Gastroesophageal sphincter (tissue), 4 donors: ENCODE measurements around the gene NKAIN2. TPM values are rescaled to one million over a fixed set of nuclear protein-coding genes. Genes with fewer than 3 reads are reported as not detected.

Experiments used
- ATAC-seq: fragments of 150-250 bp; one replicate; pipeline ENCODE4 v1.9.1; 2016; ENCODE audit warnings: mild to moderate bottlenecking, moderate library complexity
- H3K27ac ChIP-seq, 4 donors: fragments of 200-600 bp; sonication (generic) in 3 of 4; 1 replicate in 3 of 4; 2 replicates in 1 of 4; pipeline ENCODE4 v1.5.1; 2016 to 2019
- H3K27me3 ChIP-seq: fragments of 200-600 bp; sonication (generic); one replicate; pipeline ENCODE4 v1.5.1; 2019
- H3K36me3 ChIP-seq, 2 donors: fragments of 200-600 bp; sonication (generic); one replicate each; pipeline ENCODE4 v1.5.1; 2019; ENCODE audit warnings: control low read depth in 1 of 2
- H3K4me1 ChIP-seq, 3 donors: fragments of 200-600 bp; sonication (generic); 1 replicate in 2 of 3; 2 replicates in 1 of 3; pipeline ENCODE4 v1.5.1; 2016 to 2019; ENCODE audit warnings: control low read depth in 2 of 3
- H3K4me3 ChIP-seq, 2 donors: fragments of 200-600 bp; sonication (generic); one replicate each; pipeline ENCODE4 v1.5.1; 2019; ENCODE audit warnings: mild to moderate bottlenecking in 1 of 2, moderate library complexity in 1 of 2
- H3K9me3 ChIP-seq, 3 donors: fragments of 200-600 bp; sonication (generic); one replicate each; pipeline ENCODE4 v1.5.1; 2017 to 2019; ENCODE audit warnings: control low read depth in 2 of 3
- EP300 ChIP-seq: sonication (generic); formaldehyde crosslinking; IDR thresholded peaks from one replicate; pipeline ENCODE4 v1.6.1; 2017; ENCODE audit warnings: antibody characterized with exemption, mild to moderate bottlenecking
- POLR2A ChIP-seq, 2 donors: fragments of 450-650 bp; IDR thresholded peaks; one replicate each; pipeline ENCODE4 v1.6.1; 2017; ENCODE audit warnings: antibody characterized with exemption in 2 of 2, mild to moderate bottlenecking in 2 of 2, moderate library complexity in 1 of 2
- POLR2AphosphoS5 ChIP-seq: sonication (generic); formaldehyde crosslinking; IDR thresholded peaks from one replicate; pipeline ENCODE4 v1.6.1; 2017; ENCODE audit warnings: antibody characterized with exemption
- WGBS, 2 donors: methylation state at CpG; one replicate each; pipeline ENCODE4 v1.1.5; 2018; ENCODE audit warnings: low coverage in 1 of 2; 5-methylcytosine and 5-hydroxymethylcytosine counted together
- total RNA-seq, 4 donors: library from RNA; depleted of rRNA; stranded (reverse); fragments of >200 nt; gene quantifications; one replicate each; pipeline ENCODE4 v1.1.0, GENCODE V29; 2016
- TF ChIP-seq, protein P1 (sequence below), 4 experiments: fragments of 200-600 bp in 2 of 4; fragments of 450-650 bp in 2 of 4; sonication (generic) in 1 of 4; IDR thresholded peaks; one replicate each; pipeline ENCODE4 v1.5.1; 2017 to 2019; ENCODE audit warnings: antibody characterized with exemption in 4 of 4, mild to moderate bottlenecking in 2 of 4, moderate library complexity in 2 of 4

NKAIN2 gene
- total RNA-seq, 4 donors from 2014 or later: 0.23 to 3.2 TPM; not detected in 2

DNA sequence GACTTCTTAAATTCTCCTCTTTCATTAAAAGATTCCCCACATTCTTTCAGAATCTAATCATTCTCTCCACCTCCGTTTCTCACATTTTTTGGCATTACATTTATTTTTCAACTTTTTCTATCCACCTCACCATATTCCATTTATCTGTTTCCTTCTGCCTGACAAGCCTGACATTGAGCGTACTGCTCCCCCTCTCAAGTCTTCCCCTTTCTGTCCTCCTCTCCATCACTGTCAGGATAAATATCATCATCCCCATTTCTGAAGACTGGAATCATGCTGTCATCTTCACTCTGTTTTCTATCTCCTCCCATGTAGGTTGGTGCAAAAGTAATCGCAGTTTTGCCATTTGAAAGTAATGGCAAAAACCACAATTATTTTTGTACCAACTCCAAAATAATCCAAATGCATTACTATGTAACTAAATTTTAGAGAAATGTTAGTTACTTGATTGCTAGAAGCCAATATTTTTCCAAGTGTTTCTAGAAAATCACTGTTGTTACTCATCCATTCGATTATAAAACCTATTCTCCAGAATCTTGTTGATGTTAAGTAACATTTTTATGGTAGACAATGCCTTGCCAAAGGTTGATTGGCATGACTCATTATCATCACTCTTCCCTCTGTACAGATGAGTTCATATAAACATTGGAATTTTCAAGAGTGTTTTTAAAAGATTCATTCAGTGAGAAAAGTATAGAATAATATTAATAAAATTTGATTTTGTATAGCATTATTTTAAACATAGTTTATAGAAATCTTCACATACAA, 866.2 kb downstream of the NKAIN2 start:
- no peak overlapping the region for H3K4me3 ChIP-seq
- ATAC-seq: no peak
- H3K9me3 ChIP-seq: peaks cover 0 to 5% (median 0%) of the 10 kb centered on the region in 3 donors
- 60 to 75% methylated on average over 4 of the region's 4 CpGs for WGBS, 2 donors
- H3K27me3 ChIP-seq: no peaks in the 10 kb centered on the region
- H3K4me1 ChIP-seq: no peaks in the 10 kb centered on the region
- no peaks in the 10 kb centered on the region for H3K36me3 ChIP-seq
- no peak overlapping the region for H3K27ac ChIP-seq
- TF ChIP-seq EP300: no peak
- TF ChIP-seq POLR2A (IDR thresholded peaks at IDR 0.05): no peak
- TF ChIP-seq, protein P1, sequence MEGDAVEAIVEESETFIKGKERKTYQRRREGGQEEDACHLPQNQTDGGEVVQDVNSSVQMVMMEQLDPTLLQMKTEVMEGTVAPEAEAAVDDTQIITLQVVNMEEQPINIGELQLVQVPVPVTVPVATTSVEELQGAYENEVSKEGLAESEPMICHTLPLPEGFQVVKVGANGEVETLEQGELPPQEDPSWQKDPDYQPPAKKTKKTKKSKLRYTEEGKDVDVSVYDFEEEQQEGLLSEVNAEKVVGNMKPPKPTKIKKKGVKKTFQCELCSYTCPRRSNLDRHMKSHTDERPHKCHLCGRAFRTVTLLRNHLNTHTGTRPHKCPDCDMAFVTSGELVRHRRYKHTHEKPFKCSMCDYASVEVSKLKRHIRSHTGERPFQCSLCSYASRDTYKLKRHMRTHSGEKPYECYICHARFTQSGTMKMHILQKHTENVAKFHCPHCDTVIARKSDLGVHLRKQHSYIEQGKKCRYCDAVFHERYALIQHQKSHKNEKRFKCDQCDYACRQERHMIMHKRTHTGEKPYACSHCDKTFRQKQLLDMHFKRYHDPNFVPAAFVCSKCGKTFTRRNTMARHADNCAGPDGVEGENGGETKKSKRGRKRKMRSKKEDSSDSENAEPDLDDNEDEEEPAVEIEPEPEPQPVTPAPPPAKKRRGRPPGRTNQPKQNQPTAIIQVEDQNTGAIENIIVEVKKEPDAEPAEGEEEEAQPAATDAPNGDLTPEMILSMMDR (IDR thresholded peaks at IDR 0.05): no peak
- TF ChIP-seq POLR2AphosphoS5: no peak

DNA sequence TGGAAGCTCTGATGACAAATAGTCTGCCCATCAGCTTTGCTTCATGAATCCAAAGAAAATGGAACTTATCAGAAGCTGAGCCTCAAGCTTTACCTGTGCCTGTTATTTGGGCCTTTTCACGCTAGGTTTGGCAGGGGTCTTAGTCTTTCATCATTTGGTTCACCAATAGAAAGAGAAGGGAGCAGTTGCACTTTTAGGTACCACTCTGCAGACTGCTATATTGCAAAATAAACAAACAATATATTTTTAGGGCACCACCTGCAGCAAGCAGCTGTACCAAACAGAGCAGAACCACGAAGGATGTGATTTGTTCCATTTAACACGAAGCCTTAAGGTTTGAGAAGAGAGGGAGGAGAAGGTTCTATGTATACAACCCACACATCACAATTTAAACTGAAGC, 867.1 kb downstream of the NKAIN2 start:
- Histone ChIP-seq H3K36me3 (no peaks in the 10 kb centered on the region), H3K4me1 (no peaks in the 10 kb centered on the region), H3K27ac (no peak overlapping the region), H3K4me3 (no peak overlapping the region), H3K9me3 (peaks cover 0 to 5% (median 0%) of the 10 kb centered on the region in 3 donors), H3K27me3 (no peaks in the 10 kb centered on the region)
- WGBS, 2 donors: 65 to 69% methylated on average over 2 to 3 of the region's 3 CpGs
- ATAC-seq: no peak
- TF ChIP-seq POLR2A (IDR thresholded peaks at IDR 0.05) (no peak), EP300 (no peak), POLR2AphosphoS5 (no peak)
- TF ChIP-seq, protein P1 (IDR thresholded peaks at IDR 0.05): no peak

DNA sequence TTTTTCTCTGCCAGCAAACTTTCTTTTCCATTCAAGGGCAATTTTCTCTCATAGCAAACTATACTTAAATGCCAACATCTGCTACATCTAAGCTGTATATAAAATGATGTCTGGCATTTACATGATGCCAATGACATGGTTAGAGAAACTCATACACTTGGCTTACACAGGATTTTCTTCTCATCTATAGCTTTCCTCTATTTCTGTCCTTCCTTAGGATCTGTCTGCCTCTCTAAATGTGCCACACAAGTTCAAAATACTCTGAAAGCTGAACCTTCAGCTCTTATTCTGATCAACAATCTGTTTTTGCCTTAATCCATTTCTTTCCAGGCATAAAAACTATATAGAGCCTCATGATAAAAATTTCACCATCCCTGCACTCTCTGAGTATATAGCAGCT, 867.7 kb downstream of the NKAIN2 start:
- Histone ChIP-seq H3K27ac (no peak overlapping the region), H3K27me3 (no peaks in the 10 kb centered on the region), H3K4me1 (no peaks in the 10 kb centered on the region), H3K9me3 (peaks cover 0 to 6% (median 0%) of the 10 kb centered on the region in 3 donors), H3K4me3 (no peak overlapping the region), H3K36me3 (no peaks in the 10 kb centered on the region)
- no peak for ATAC-seq
- TF ChIP-seq EP300 (no peak), POLR2A (IDR thresholded peaks at IDR 0.05) (no peak), POLR2AphosphoS5 (no peak)
- TF ChIP-seq, protein P1 (IDR thresholded peaks at IDR 0.05): no peak

DNA sequence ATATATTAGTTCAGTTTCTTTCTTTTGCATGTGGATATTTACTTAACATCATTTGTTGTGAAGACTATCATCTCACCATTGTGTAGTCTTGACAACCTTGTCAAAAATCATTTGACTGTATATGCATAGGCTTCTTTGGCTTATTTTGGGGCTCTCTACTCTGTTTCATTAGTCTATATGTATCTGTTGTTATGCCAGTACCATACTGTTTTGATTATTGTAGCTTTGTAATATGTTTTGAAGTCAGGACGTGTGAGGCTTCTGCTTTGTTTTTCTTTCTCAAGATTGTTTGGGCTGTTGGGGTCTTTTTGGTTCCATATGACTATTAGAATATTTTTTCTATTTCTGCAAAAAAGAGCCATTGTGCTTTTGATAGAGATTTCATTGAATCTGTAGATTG, 870.4 kb downstream of the NKAIN2 start:
- H3K27me3 ChIP-seq: no peaks in the 10 kb centered on the region
- TF ChIP-seq POLR2A (IDR thresholded peaks at IDR 0.05) (no peak), POLR2AphosphoS5 (no peak), EP300 (no peak)
- TF ChIP-seq, protein P1 (IDR thresholded peaks at IDR 0.05): no peak
- H3K4me3 ChIP-seq: no peak overlapping the region
- H3K36me3 ChIP-seq: no peaks in the 10 kb centered on the region
- H3K9me3 ChIP-seq: peaks cover 0 to 31% (median 4%) of the 10 kb centered on the region in 3 donors
- WGBS, 2 donors: 57 to 71% methylated on average over 1 of the region's 1 CpG
- ATAC-seq: no peak
- H3K27ac ChIP-seq: no peak overlapping the region
- no peaks in the 10 kb centered on the region for H3K4me1 ChIP-seq

DNA sequence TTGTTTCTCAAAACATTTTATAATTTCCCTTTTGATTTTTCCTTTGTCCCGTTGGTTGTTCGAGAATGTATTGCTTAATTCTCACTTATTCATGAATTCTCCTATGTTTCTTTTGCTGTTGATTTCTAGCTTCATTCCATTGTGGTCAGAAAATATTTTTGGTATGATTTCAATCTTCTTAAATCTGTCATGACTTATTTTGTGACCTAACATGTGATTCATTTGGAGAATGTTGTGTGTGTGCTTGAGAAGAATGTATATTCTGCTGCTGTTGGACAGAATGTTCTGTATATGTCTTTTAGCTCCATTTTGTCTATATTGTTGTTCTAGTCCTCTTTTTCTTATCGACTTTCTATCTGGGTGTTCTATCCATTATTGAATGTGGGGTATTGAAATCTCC, 872.4 kb downstream of the NKAIN2 start:
- no peaks in the 10 kb centered on the region for H3K36me3 ChIP-seq
- no peak overlapping the region for H3K27ac ChIP-seq
- no peak overlapping the region for H3K4me3 ChIP-seq
- TF ChIP-seq EP300: no peak
- no peak for TF ChIP-seq POLR2AphosphoS5
- TF ChIP-seq, protein P1 (IDR thresholded peaks at IDR 0.05): no peak
- TF ChIP-seq POLR2A (IDR thresholded peaks at IDR 0.05): no peak
- no peaks in the 10 kb centered on the region for H3K4me1 ChIP-seq
- H3K9me3 ChIP-seq: peaks cover 0 to 37% (median 4%) of the 10 kb centered on the region in 3 donors
- whole genome bisulfite sequencing, 2 donors: 91 to 98% methylated on average over 3 of the region's 3 CpGs
- no peaks in the 10 kb centered on the region for H3K27me3 ChIP-seq
- ATAC-seq: no peak
